Limb (tissue), 2 donors: ENCODE data around the gene UBAC2.
"Not testable (repeated sequence)": the region's sequence is repeated elsewhere in the genome, so short reads cannot be mapped to it uniquely, and the experiment has no call there.

Source experiments
- DNase-seq, 2 donors: peaks; one replicate each; pipeline ENCODE4 v3.0.0-alpha.2; 2016; ENCODE audit errors: extremely low spot score in 2 of 2

Gene UBAC2

DNA sequence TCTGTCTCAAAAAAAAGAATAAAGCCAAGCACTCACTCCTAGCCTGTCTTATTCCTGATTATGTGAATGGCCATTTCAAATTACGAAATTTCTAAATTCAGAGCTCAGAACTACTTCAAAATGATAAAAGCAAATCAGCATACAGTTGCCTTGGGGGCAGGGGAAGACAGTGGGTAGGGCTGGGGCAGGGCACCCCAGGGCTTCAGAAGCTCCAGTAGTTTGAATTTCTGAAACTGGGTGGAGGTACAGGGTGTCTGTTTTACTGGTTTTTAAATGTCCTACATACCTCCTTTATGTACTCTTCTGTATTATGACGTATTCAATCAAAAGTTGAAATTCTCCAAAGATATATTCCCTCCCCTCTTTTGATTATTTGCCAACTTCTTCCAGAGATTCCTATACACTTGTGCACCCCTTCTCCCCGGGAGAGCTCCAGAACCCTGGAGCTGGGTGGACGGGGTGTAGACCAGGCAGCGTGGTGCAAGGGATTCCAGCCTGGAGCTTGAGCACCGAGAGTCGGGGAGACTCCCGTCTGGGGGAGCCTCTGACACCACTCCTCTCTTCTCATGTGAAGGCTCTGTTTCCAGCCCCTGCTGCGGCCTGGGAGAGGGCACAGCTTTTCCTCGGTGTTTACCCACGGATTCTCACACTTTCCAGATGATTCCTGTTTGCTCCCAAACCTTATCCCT lies 191.3 kb downstream of the UBAC2 start:
- DNase-seq, result no peak

DNA sequence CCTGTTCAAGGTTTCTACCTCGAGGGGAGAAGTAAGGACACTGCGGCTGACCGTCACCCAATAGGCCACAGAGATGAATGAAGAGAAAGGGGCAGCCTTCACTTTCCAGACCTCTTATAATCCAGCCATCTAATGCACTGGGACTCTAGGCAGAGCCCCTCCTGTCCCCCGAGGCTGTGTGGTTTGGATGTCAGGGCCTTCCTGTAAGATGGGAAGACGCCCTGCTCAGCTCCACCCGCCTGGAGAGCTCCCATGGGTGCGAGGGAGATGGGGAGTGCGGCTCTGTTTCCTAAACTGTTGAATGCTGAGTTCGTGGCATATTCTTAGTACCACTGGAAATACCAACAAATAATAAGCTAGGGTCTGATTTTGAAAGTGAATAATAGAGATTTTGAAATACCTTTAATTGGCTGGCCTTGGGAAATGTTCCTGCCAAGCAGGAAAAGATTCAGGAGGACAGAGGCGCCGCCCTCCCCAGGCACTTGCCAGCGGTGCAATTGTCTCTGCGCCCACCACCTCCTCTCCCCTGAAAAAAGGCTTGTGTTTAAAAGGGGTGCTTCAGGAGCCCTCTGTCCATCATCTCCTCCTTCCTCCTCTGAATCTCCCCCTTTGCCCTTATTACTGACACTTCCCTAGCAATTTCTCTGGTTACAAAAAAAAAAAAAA lies 191.9 kb downstream of the UBAC2 start:
- no peak for DNase-seq

DNA sequence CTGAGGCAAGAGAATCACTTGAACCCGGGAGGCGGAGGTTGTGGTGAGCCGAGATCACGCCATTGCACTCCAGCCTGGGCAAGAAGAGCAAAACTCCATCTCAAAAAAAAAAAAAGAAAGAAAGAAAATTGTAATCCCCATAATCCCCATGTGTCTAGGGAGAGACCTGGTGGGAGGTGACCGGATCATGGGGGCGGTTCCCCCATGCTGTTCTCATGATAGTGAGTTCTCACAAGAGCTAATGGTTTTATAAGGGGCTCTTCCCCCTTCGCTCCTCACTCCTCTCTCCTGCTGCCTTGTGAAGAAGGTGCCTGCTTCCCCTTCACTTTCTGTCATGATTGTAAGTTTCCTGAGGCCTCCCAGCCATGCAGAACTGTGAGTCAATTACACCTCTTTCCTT lies 192.7 kb downstream of the UBAC2 start:
- DNase-seq, result not testable (repeated sequence)

DNA sequence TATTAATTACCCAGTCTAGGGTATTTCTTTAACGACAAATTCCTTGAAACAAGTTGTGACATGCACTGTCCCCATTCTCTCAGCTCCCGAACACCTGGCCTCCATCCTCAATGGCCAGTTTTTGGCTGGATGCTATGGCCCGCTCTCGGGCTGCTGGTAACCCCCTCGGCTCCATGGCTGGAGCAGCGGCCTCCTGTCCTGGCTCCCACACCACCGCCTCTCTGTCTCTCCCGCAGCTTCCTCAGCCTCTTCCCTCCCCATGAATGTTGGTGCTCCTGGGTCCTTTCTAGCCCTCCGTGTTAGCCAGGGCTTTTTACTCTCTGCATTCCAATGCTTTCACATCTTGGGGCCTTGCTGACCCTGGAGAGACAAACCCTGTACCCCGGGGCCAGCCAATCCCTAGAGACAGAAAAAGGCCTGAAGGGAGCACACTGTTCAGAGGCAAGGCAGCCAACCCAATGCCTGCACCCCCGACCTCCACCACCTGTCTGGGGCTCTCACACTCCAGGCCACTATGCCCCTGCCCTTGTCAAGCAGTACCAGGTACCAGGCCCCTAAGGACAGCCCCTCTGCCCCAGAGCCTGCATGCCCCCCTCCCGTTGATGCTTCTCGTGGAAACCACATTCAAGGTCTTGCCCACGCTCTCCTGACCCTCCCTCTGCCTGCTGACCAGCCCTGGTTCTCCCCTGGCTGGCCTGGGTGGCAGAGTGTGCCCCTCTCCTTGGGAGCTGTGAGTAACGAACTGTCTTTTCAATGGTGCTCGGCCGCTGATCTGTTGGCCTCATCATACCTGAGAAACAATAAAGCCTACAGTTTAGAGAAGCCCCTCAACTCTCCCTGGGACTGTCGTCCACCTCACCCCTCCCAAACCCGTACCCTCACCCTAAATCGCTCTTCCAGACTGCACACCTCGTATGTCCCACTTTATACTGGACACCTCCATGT lies 193.4 kb downstream of the UBAC2 start:
- DNase-seq, result no peak

DNA sequence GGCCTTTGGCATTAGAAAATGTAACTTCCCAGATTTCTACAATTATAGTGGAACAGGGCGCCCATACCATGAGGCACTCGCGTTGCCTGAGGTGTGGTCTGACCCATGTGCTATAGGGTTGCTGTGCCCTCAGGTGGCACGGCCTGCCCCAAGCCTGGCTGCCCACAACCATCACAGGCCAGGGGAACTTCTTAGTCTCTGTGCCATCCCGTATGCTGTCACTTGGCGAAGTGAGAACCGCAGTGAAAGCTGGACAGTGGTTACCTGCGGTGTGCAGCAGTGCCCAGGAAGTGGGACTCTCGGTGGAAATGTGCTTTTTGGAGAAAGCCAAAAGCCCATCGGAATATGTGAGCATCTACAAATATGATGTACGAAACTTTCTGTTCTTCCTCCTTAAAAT lies 194.8 kb downstream of the UBAC2 start:
- DNase-seq, result no peak

DNA sequence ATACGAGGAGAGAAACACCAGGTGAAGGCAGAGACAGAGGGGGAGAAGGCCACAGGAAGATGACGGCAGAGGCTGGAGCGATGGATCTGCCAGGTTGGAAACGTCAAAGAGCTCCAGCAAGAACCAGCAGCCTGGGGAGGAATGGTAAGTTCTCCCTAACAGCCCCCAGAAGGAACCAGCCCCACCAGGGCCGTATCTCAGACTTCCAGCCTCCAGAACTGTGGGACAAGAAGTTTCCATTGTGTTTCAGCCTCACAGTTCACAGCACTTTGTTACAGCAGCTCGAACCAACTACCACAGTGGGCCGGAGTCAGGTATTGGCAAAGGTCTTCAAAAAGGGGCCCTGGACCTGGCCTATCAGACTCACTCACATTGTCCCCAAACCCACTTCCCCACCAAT lies 195.8 kb downstream of the UBAC2 start:
- no peak for DNase-seq

DNA sequence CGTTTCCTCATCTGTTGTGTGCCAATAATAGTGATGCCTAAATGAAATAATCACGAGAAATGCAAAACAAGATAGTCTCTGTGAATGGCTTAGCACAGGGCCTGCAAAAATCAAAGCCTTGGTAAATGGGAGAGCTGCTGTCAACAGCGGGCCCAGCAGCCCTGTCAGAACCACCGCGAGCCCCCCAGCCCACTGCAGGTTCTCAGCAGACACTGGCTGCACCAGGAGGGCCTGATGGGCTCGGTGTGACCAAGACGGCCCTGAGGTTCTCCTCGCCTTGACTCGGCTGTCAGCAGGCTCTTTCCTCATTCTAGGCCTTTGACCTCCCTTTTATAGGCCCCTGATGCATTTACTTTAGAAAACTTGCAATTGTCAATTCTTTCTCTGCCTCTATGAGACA lies 197.4 kb downstream of the UBAC2 start:
- no peak for DNase-seq

DNA sequence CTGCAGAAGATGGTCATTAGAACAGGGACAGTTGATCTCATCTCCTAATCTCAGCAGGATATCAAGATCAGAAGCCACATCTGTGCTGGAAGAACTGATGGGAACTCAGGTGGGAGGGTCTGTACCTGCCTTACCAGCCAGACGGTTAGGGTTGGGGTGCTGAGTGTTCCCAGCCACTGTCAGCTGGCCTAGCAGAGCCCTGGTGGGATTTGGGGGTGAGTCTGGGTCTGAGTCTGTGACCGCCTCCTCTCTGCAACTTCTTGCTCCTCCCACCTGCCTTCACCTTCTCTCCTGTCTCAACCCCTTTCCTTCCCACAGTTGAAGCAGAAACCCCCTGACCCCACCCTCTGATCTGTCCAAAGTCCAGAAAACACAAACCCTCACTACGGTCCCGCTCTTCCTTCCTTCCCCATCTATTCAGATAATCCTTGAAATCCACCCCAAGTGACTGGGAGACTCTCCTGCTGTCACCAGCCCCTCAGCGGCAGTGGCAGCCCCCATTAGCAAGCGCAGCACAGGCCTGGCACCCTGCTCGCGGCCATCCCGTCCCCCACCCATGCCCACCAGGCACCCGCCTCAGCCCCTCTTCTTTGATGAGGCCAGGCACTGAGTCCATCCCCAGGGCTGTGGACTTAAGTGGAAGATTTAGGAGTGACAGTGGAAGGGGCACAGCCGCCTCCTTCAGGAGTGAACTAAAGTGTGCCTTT lies 198.4 kb downstream of the UBAC2 start:
- no peak for DNase-seq

DNA sequence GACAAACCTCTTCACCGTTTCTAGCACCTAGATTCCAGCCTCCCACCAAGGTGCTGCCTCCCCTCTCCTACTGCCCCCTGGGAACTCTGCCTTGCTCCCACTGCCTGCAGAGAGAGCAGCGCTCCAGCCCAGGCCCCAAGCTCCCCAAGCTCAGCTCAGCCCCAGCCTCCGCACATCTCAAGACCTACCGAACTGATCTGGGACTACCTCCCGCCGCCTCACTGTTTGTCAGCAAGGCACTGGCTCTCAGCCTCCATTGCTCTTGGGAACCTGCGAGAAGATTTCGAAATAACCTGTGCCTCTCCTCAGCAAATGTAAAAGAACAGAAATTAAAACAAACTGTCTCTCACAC lies 198.9 kb downstream of the UBAC2 start:
- DNase-seq, result no peak

DNA sequence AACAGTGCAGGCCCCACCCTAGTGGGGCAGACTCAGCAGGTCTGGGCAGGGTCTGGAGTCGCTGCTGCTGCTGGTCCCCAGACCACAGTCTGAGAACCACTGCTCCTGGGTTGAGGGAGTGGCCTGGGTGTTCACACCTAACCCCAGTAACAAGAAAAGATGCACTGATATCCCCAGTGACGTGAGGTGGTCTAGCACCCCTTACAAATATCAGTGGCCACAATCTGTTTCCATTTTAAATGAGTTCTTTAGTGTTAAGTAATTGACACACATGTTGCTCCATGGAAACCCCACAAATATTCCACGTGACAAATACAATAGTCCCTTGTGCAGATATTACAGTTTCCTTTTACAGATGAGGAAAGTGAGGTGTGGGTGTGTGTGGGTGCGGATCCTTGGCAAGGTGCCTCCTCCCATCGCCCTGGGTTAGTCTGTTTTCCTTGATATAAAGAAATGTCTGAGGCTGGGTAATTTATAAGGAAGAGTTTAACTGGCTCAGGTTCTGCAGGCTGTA lies 202.9 kb downstream of the UBAC2 start:
- no peak for DNase-seq

DNA sequence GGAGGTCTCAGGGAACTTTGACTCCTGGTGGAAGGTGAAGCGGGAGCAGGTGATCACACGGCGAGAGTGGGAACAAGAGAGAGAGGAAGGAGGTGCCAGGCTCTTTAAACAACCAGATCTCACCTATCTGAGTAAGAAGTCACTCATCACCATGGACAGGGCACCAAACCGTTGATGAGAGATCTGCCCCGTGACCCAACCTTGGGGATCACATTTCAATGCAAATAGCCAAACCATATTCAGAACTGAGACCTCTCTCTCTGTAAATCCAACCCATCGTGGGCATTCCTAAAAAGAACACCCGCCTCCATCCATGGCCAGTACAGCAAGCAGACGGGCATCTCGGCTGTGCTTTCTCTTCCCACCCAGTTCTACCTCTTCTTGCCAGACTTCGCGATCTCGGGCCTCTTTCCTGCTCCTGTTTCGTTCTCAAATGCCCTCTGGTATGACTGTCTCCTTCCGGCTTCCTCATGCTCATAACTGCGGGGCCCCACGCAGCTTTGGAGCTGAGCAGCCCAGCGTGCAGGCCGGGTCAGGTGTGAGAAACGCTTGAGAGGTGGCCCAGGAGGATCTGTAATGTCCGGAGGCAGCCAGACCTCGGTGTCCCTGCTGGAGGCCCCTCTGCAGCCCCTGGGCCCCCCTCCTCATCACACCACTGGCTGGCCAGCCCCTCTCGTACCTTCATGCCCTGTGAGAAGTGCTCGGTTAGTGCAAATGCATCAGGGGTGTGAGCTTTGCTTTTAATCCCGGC lies 203.5 kb downstream of the UBAC2 start:
- DNase-seq, result no peak

DNA sequence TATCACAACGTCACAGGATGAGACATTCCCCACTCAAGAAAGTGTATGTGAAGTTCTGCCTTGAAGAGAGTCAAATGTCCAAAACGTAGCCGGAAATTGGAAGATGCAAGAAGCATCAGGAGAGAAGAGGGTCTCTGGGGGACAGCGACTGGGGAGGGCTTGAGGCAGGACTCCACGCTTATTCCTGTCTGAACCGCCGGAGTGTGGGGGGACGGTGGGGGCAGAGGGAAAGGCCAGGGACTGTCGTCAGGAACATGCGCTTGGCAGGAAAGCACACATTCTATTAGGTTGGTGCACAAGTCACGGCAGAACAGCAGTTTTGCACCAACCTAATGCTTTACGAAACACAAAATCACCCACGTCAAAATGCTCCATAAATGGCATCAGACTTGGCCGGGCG lies 205.3 kb downstream of the UBAC2 start:
- DNase-seq, result no peak

DNA sequence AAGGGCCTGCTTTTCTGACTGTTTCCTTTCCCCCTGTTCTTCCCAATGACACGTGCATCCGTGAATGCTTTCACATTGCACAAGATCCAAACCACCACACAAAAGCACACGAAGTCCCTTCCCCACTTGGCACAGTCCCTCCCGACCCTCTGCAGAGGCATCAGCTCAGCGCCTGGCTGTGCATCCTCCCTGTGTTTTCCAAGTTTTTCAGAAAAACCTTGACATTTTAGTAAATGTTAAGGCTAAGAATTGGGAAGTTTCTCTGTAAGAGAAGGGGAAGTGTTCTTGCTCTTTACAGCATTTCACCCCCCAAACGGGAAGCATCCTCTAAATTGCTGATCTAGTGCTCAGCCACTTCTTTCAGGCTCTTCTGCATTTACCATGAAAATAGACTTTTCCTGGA lies 206.1 kb downstream of the UBAC2 start:
- no peak for DNase-seq

DNA sequence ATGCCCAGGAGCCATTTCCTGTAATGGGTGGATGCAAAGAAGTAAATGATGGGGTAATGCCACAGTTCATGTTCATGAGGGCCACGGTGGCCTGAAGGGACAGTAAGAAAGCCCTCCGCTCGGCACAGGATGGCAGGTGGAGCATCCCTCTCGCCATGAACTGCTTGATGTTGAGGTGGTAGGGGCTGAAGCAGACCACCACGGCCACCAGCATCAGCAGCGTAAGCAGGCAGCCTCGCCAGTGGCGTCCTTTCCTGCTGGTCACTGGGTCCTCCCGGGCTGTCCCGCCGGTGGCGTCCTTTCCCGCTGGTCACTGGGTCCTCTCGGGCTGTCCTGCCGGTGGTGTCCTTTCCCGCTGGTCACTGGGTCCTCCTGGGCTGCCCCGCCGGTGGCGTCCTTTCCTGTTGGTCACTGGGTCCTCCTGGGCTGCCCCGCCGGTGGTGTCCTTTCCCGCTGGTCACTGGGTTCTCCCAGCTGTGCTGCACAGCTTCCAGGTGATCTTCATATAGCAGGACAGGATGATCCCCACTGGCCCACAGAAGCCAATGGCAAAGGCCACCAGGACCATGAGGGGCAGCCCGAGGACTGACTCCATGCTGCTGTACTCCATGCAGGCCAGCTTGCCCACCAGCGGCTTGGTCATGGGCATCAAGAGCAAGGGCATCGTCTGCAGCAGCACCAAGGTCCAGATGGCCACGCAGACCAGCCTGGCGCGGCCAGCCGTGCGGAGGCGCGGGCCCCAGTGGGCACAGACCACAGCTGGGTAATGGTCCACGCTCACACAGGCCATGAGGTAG lies 207.4 kb downstream of the UBAC2 start:
- no peak for DNase-seq

DNA sequence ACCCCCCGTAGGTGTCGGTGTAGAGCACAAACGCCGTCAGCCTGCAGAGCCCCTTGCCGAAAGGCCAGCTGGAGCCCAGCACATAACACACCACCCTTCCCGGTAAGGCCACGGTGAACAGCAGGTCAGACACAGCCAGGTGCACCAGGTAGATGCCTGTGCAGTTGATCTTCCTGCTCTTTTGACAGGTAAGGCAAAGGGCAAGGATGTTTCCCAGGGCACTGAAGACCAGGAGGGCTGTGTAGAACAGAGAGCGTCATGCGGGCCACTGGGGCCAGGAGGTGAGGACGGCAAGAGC lies 208.0 kb downstream of the UBAC2 start:
- no peak for DNase-seq

DNA sequence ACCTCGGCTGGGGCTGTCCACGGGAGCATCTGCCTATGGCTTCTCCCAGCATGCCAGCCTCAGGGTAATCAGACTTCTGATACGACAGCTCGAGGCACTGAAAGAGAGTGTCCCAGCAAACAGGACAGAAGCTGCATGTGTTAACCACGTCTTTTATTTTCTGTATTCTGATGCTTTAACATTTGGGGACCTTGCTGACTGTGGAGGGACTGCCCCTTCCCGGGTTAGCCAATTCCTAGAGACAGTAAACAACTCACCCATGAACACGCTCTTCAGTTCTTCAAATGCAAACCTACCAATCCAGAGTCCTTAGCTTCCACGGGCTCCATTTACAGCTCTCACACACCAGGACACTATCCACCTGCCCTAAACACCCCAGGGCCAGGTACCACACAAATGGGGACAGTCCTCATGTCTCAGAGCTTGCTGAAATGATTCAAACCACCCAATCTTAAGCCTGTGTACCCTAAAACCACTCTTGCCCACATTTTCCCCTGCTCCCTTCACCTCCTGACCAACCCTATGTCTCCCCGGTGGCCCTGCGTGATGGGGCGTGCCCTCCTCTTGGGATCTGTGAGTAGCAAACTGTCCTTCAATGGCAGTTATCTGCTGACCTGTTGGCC lies 208.9 kb downstream of the UBAC2 start:
- DNase-seq, result not testable (repeated sequence)

DNA sequence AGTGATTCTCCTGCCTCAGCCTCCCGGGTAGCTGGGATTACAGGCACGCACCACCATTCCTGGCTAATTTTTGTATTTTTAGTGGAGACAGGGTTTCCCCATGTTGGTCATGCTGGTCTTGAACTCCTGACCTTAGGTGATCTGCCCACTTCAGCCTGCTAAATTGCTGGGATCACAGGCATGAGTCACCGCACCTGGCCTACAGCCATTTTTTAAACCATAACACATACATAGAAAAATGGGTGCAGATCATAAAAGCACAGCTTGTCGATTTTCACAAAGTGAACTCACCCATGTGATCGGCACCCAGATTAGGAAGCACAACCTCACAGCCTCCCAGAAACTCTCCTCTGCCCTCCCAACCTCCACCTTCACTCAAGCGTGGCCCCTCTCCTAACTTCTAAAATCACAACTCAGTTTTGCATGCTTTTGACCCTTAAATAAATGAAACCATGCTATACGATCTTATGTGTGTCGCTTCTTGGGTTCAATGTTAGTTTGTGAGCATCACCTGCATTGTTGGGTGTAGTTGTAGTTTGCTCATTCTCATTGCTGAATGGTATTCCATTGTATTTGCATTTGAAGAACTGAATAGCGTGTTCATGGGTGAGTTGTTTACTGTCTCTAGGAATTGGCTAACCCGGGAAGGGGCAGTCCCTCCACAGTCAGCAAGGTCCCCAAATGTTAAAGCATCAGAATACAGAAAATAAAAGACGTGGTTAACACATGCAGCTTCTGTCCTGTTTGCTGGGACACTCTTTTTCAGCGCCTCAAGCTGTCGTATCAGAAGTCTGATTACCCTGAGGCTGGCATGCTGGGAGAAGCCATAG lies 210.2 kb downstream of the UBAC2 start:
- not testable (repeated sequence) for DNase-seq

DNA sequence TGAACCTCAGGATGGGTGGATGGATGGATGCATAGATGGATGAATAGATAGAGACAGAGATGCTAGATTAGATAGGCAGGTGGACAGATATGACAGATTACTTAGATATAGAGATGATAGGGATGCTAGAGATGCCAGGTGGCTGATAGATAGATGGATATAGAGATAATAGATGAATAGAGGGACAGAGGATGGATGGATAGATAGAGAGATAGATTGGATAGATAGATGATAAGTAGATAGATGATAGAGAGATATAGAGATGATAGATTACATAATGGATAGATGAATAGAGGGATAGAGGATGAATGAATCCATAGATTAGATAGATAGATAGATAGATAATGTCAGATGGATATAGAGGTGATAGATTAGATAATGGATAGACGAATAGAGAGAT lies 212.2 kb downstream of the UBAC2 start:
- no peak for DNase-seq
